Peyer's patch (tissue), 4 donors: Measurements from ENCODE around the gene LYPD6B. TPM values are rescaled to one million over a fixed set of nuclear protein-coding genes. Genes with fewer than 3 reads are reported as not detected.

Experiments used
- DNase-seq, 3 donors: peaks; one replicate each; pipeline ENCODE4 v3.0.0-alpha.2; 2017 to 2019
- H3K27ac ChIP-seq, 4 donors: fragments of 200-600 bp; sonication (generic); one replicate each; pipeline ENCODE4 v1.5.1; 2016 to 2019
- H3K27me3 ChIP-seq, 2 donors: fragments of 200-600 bp; sonication (generic); one replicate each; pipeline ENCODE4 v1.5.1; 2019
- H3K36me3 ChIP-seq, 3 donors: fragments of 200-600 bp; sonication (generic); one replicate each; pipeline ENCODE4 v1.5.1; 2016 to 2019
- H3K4me1 ChIP-seq, 4 donors: fragments of 200-600 bp; sonication (generic); one replicate each; pipeline ENCODE4 v1.5.1; 2016 to 2019
- H3K4me3 ChIP-seq, 4 donors: fragments of 200-600 bp; sonication (generic); 1 replicate in 3 of 4; 2 replicates in 1 of 4; pipeline ENCODE4 v1.5.1; 2016 to 2019; ENCODE audit warnings: mild to moderate bottlenecking in 1 of 4
- H3K9me3 ChIP-seq, 4 donors: fragments of 200-600 bp; sonication (generic); one replicate each; pipeline ENCODE4 v1.5.1; 2016 to 2019; ENCODE audit warnings: mild to moderate bottlenecking in 1 of 4
- CTCF ChIP-seq, 6 experiments: fragments of 450-650 bp in 4 of 6; fragments of 200-600 bp in 2 of 6; sonication (generic) in 1 of 6; IDR thresholded peaks; one replicate each; pipeline ENCODE4 v1.5.1; 2017 to 2019; ENCODE audit warnings: antibody characterized with exemption in 6 of 6, mild to moderate bottlenecking in 3 of 6, moderate library complexity in 1 of 6
- POLR2A ChIP-seq, 2 donors: fragments of 450-650 bp; IDR thresholded peaks; one replicate each; pipeline ENCODE4 v1.5.1; 2017; ENCODE audit warnings: antibody characterized with exemption in 2 of 2, mild to moderate bottlenecking in 2 of 2, moderate library complexity in 2 of 2
- total RNA-seq, 4 donors: library from RNA; depleted of rRNA; stranded (reverse); fragments of >200 nt; gene quantifications; one replicate each; pipeline ENCODE4 v1.1.0, GENCODE V29; 2016

The LYPD6B gene
- total RNA-seq, 4 donors from 2014 or later: 2.0 to 4.4 (median 3.7) TPM; not detected in 1

DNA sequence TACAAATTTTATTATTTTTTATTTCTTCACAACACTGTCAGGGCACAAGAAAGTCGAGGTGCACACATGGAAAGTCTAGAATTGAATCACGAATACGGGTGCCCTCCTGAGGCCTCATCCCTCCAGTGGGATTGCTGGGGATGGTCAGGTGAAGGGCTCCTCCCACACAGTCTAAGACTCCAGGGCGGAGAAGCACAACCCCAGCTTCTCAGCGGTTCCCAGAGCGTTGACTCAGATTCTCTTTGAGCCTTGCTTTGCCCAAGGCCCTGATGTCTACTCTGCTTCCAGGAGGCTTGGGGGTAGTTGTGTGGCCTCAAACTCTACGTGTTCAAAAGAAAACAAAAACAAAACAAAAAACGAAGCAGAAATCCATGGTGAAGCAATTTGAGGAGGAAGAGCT, 108.4 kb downstream of the LYPD6B start:
- Histone ChIP-seq H3K36me3 (no peaks in the 10 kb centered on the region), H3K4me1 (no peaks in the 10 kb centered on the region), H3K4me3 (no peak overlapping the region), H3K27me3 (peaks cover 0 to 3% of the 10 kb centered on the region in 2 donors), H3K9me3 (no peaks in the 10 kb centered on the region), H3K27ac (no peak overlapping the region)
- no peak for TF ChIP-seq POLR2A (IDR thresholded peaks at IDR 0.05)
- DNase-seq: no peak

DNA sequence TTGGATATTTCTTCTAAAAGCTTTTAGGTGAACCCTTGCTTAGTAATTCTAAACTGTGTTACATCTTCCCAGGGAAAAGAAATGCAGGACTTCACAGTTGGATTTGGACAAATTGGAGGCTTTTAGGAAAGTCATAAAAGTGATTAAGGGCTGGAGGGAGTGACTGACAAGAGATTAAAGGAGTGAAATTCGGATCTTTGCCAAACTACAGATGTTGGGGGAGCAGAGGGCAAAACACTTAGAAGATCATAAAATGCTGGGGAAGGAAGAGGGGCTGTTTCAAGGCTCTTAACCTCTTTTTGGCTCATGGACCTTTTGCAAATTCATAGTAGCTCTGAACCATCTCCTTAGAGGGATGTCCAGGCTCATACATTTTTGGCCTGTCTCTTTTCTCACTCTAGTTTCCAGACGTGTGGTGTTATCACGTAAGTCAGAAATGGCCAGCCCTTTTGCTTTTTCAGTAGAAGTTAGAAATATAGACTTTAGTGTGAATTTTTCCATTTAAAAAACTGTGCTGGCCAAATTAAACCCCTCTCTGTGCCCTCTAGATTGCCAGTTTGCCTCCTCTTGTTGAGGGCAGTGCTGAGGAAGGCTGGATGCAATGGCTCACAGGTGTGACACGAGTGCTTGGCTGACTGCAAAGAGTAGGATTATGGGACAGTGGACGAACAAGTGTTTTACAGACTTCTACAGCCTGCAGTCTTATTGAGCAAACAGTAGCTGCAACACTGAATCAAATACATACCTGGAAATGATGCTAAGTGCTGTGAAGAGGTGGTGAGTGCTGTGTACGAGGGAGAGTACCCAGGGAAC, 109.9 kb downstream of the LYPD6B start:
- H3K9me3 ChIP-seq: no peaks in the 10 kb centered on the region
- no peak overlapping the region for H3K4me3 ChIP-seq
- no peaks in the 10 kb centered on the region for H3K36me3 ChIP-seq
- H3K27me3 ChIP-seq: peaks cover 0 to 3% of the 10 kb centered on the region in 2 donors
- no peaks in the 10 kb centered on the region for H3K4me1 ChIP-seq
- no peak overlapping the region for H3K27ac ChIP-seq
- no peak for DNase-seq
- TF ChIP-seq POLR2A (IDR thresholded peaks at IDR 0.05) (no peak), CTCF (IDR thresholded peaks at IDR 0.05) (no peak)

DNA sequence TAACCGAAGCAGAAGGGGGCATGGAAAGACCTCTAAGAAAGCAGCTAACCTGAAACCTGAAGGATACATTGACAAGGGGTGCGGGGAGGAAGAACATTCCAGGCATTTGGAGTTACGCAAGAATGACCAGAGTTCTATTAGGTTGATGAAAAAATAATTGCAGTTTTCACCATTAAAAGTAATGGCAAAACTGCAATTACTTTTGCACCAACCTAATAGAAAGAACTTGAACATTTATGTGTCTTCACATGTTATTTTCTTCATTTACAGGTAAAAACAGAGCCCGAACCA, 110.5 kb downstream of the LYPD6B start:
- Histone ChIP-seq H3K9me3 (no peaks in the 10 kb centered on the region), H3K4me1 (no peaks in the 10 kb centered on the region), H3K27me3 (peaks cover 0 to 3% of the 10 kb centered on the region in 2 donors), H3K4me3 (no peak overlapping the region), H3K27ac (no peak overlapping the region), H3K36me3 (no peaks in the 10 kb centered on the region)
- DNase-seq: no peak
- no peak for TF ChIP-seq POLR2A (IDR thresholded peaks at IDR 0.05)
- no peak for TF ChIP-seq CTCF (IDR thresholded peaks at IDR 0.05)

DNA sequence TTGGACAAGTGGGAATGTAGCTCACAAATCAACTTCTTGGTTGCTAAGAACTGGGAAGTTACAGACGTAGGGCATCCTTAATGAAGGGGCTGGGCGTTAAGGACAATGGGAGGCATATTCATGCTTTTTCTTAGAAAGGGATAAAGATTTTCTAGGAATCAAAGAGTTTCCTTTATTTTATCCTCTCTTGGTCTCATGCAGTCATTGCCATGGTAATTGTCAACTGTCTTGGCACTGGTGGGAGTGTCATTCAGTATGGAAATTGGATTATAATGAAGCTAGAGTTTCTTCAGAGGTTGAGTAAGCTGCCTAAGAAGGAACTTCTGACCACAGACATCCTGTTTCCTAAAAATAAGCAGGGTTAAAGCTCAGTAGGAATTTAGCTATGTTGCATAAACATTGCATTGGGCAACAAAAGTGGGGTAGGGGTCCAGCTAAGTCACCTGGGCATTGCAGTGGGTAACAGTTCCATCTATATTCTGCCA, 114.0 kb downstream of the LYPD6B start:
- Histone ChIP-seq H3K4me1 (no peaks in the 10 kb centered on the region), H3K27ac (no peak overlapping the region), H3K4me3 (no peak overlapping the region), H3K27me3 (peaks cover 0 to 3% of the 10 kb centered on the region in 2 donors), H3K9me3 (no peaks in the 10 kb centered on the region), H3K36me3 (no peaks in the 10 kb centered on the region)
- no peak for DNase-seq
- TF ChIP-seq CTCF (IDR thresholded peaks at IDR 0.05) (no peak), POLR2A (IDR thresholded peaks at IDR 0.05) (no peak)

GRCh38 chr2:149155196-149155969, 116.9 kb downstream of the LYPD6B start:
- Histone ChIP-seq H3K4me1 (no peaks in the 10 kb centered on the region), H3K4me3 (no peak overlapping the region), H3K9me3 (no peaks in the 10 kb centered on the region), H3K36me3 (no peaks in the 10 kb centered on the region), H3K27ac (no peak overlapping the region), H3K27me3 (peaks cover 0 to 3% of the 10 kb centered on the region in 2 donors)
- DNase-seq: no peak
- TF ChIP-seq POLR2A (IDR thresholded peaks at IDR 0.05) (no peak), CTCF (IDR thresholded peaks at IDR 0.05) (no peak)

- DNase-seq: no peak
- Histone ChIP-seq H3K4me3 (no peak overlapping the region), H3K27me3 (peaks cover 0 to 2% of the 10 kb centered on the region in 2 donors), H3K9me3 (no peaks in the 10 kb centered on the region), H3K27ac (no peak overlapping the region), H3K36me3 (no peaks in the 10 kb centered on the region), H3K4me1 (no peaks in the 10 kb centered on the region)
- TF ChIP-seq CTCF (IDR thresholded peaks at IDR 0.05): no peak
- no peak for TF ChIP-seq POLR2A (IDR thresholded peaks at IDR 0.05)
Observed at GRCh38 chr2:149155988-149156387, 117.5 kb downstream of the LYPD6B start.
